ENCODE data around the gene SH3RF3.
"Not testable (repeated sequence)": the region's sequence is repeated elsewhere in the genome, so short reads cannot be mapped to it uniquely, and the experiment has no call there.

SH3RF3 gene

GRCh38 chr2:109117181-109117580, 11.8 kb upstream of the SH3RF3 start:
- H3K4me3 ChIP-seq (ENCODE audit: low read depth, low read length); H3K79me1 ChIP-seq (ENCODE audit: low read length); H3K14ac ChIP-seq (ENCODE audit: low read length); H2BK120ac ChIP-seq (ENCODE audit: insufficient read depth, low read length, poor library complexity); H3K9me3 ChIP-seq (ENCODE audit: insufficient read depth, low read depth, low read length); DNase-seq; H3K23ac ChIP-seq (ENCODE audit: low read length); H3K4me2 ChIP-seq (ENCODE audit: low read length); H2AFZ ChIP-seq (ENCODE audit: insufficient read depth, low read length, poor library complexity); H2AK5ac ChIP-seq (ENCODE audit: low read length); H3K18ac ChIP-seq (ENCODE audit: low read length); H3K27me3 ChIP-seq (ENCODE audit: insufficient read depth, low read length); H4K8ac ChIP-seq (ENCODE audit: low read depth, low read length); H3K27ac ChIP-seq (ENCODE audit: low read depth, low read length); H2BK5ac ChIP-seq (ENCODE audit: low read depth, low read length, poor library complexity); H4K91ac ChIP-seq (ENCODE audit: low read depth, low read length); H3K36me3 ChIP-seq (ENCODE audit: control insufficient read depth in 1 of 2, insufficient read depth in 2 of 2, low read length in 2 of 2); H4K12ac ChIP-seq (ENCODE audit: low read depth, low read length); H3K4ac ChIP-seq (ENCODE audit: low read depth, low read length); H3K4me1 ChIP-seq (ENCODE audit: control insufficient read depth in 1 of 2, insufficient read depth in 2 of 2, low read length in 2 of 2); H2BK12ac ChIP-seq (ENCODE audit: low read length); H3K9ac ChIP-seq (ENCODE audit: low read length); H3K79me2 ChIP-seq (ENCODE audit: control insufficient read depth, insufficient read depth, low read length, poor library complexity): not testable (repeated sequence)
- no CpG with 5 or more reads among the region's 9 CpGs for WGBS (ENCODE audit: extremely low coverage, insufficient coverage, insufficient read length)

DNA sequence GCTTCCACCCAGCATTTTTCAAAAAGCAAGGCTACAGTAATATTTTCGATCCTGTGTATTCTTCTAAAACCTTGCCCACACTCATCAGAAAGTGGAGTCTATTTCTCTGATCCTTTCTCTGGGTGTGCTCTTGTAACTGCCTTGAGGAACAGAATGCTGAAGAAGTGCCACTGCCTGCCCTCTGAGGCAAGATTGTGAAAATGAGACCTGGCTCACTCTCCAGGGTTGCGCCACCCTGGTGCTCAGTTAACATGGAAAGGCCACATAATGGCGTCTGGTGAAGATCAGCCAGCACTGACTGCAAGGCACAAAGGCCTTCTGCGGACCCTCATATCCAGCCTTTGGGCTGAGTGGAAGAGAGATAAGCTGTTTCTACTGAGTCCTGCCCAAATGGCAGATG, 11.2 kb upstream of the SH3RF3 start:
- no peak overlapping the region for H3K4me2 ChIP-seq (ENCODE audit: low read length)
- WGBS (ENCODE audit: extremely low coverage, insufficient coverage, insufficient read length) = no CpG with 5 or more reads among the region's 4 CpGs
- no peak overlapping the region for H2AK5ac ChIP-seq (ENCODE audit: low read length)
- H3K79me1 ChIP-seq (ENCODE audit: low read length) = no peaks in the 10 kb centered on the region
- no peak overlapping the region for H3K4ac ChIP-seq (ENCODE audit: low read depth, low read length)
- peaks cover 5% of the 10 kb centered on the region for H3K9me3 ChIP-seq (ENCODE audit: insufficient read depth, low read depth, low read length)
- H3K79me2 ChIP-seq (ENCODE audit: control insufficient read depth, insufficient read depth, low read length, poor library complexity) = no peaks in the 10 kb centered on the region
- no peak overlapping the region for H2BK120ac ChIP-seq (ENCODE audit: insufficient read depth, low read length, poor library complexity)
- H2BK12ac ChIP-seq (ENCODE audit: low read length) = no peak overlapping the region
- no peak overlapping the region for H4K91ac ChIP-seq (ENCODE audit: low read depth, low read length)
- H4K12ac ChIP-seq (ENCODE audit: low read depth, low read length) = no peak overlapping the region
- no peak overlapping the region for H3K27ac ChIP-seq (ENCODE audit: low read depth, low read length)
- no peak overlapping the region for H3K4me3 ChIP-seq (ENCODE audit: low read depth, low read length)
- H3K27me3 ChIP-seq (ENCODE audit: insufficient read depth, low read length) = no peaks in the 10 kb centered on the region
- H3K23ac ChIP-seq (ENCODE audit: low read length) = no peak overlapping the region
- H3K18ac ChIP-seq (ENCODE audit: low read length) = no peak overlapping the region
- no peak overlapping the region for H4K8ac ChIP-seq (ENCODE audit: low read depth, low read length)
- H2AFZ ChIP-seq (ENCODE audit: insufficient read depth, low read length, poor library complexity) = no peak overlapping the region
- H3K4me1 ChIP-seq (ENCODE audit: control insufficient read depth in 1 of 2, insufficient read depth in 2 of 2, low read length in 2 of 2) = no peaks in the 10 kb centered on the region
- no peak overlapping the region for H2BK5ac ChIP-seq (ENCODE audit: low read depth, low read length, poor library complexity)
- no peak overlapping the region for H3K14ac ChIP-seq (ENCODE audit: low read length)
- no peaks in the 10 kb centered on the region for H3K36me3 ChIP-seq (ENCODE audit: control insufficient read depth in 1 of 2, insufficient read depth in 2 of 2, low read length in 2 of 2)
- no peak overlapping the region for H3K9ac ChIP-seq (ENCODE audit: low read length)
- DNase-seq = no peak

- Histone ChIP-seq H4K12ac (ENCODE audit: low read depth, low read length) (no peak overlapping the region), H3K9me3 (ENCODE audit: insufficient read depth, low read depth, low read length) (peaks cover 5% of the 10 kb centered on the region), H3K27ac (ENCODE audit: low read depth, low read length) (no peak overlapping the region), H3K79me2 (ENCODE audit: control insufficient read depth, insufficient read depth, low read length, poor library complexity) (no peaks in the 10 kb centered on the region), H3K79me1 (ENCODE audit: low read length) (no peaks in the 10 kb centered on the region), H3K18ac (ENCODE audit: low read length) (no peak overlapping the region), H3K23ac (ENCODE audit: low read length) (no peak overlapping the region), H2BK12ac (ENCODE audit: low read length) (no peak overlapping the region), H4K8ac (ENCODE audit: low read depth, low read length) (no peak overlapping the region), H3K4ac (ENCODE audit: low read depth, low read length) (no peak overlapping the region), H3K4me2 (ENCODE audit: low read length) (no peak overlapping the region), H3K4me1 (ENCODE audit: control insufficient read depth in 1 of 2, insufficient read depth in 2 of 2, low read length in 2 of 2) (no peaks in the 10 kb centered on the region), H2BK120ac (ENCODE audit: insufficient read depth, low read length, poor library complexity) (no peak overlapping the region), H4K91ac (ENCODE audit: low read depth, low read length) (no peak overlapping the region), H2AK5ac (ENCODE audit: low read length) (no peak overlapping the region), H3K36me3 (ENCODE audit: control insufficient read depth in 1 of 2, insufficient read depth in 2 of 2, low read length in 2 of 2) (no peaks in the 10 kb centered on the region), H3K9ac (ENCODE audit: low read length) (no peak overlapping the region), H2BK5ac (ENCODE audit: low read depth, low read length, poor library complexity) (no peak overlapping the region), H3K27me3 (ENCODE audit: insufficient read depth, low read length) (no peaks in the 10 kb centered on the region), H3K14ac (ENCODE audit: low read length) (no peak overlapping the region), H3K4me3 (ENCODE audit: low read depth, low read length) (no peak overlapping the region), H2AFZ (ENCODE audit: insufficient read depth, low read length, poor library complexity) (no peak overlapping the region)
- no CpG with 5 or more reads among the region's 9 CpGs for WGBS (ENCODE audit: extremely low coverage, insufficient coverage, insufficient read length)
- no peak for DNase-seq
Observed at GRCh38 chr2:109118321-109118720, 10.7 kb upstream of the SH3RF3 start.

DNA sequence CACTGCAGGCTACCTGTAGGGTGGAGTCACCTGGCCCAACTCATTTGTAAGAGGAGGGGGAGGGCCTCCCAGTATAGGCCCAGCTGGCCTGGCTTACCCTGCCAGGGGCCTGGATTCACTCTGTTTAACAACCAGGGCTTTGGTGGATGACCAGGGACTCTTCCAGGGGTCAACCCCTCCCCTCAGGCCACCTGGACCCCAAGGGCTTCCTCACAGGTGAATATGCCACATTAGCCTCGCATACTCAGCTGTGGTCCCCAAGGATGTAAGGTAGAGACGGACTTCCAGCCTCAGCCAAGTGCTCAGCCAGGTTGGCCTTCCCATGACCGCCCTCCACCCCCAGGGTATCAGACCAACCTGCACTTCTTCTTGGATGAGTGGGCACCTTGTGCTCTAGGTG, 8.8 kb upstream of the SH3RF3 start:
- Histone ChIP-seq H3K9ac (ENCODE audit: low read length) (no peak overlapping the region), H3K4ac (ENCODE audit: low read depth, low read length) (no peak overlapping the region), H3K14ac (ENCODE audit: low read length) (no peak overlapping the region), H2BK120ac (ENCODE audit: insufficient read depth, low read length, poor library complexity) (no peak overlapping the region), H4K8ac (ENCODE audit: low read depth, low read length) (no peak overlapping the region), H3K4me3 (ENCODE audit: low read depth, low read length) (no peak overlapping the region), H2AK5ac (ENCODE audit: low read length) (no peak overlapping the region), H4K91ac (ENCODE audit: low read depth, low read length) (no peak overlapping the region), H3K27me3 (ENCODE audit: insufficient read depth, low read length) (no peaks in the 10 kb centered on the region), H3K18ac (ENCODE audit: low read length) (no peak overlapping the region), H3K27ac (ENCODE audit: low read depth, low read length) (no peak overlapping the region), H2BK5ac (ENCODE audit: low read depth, low read length, poor library complexity) (no peak overlapping the region), H3K4me1 (ENCODE audit: control insufficient read depth in 1 of 2, insufficient read depth in 2 of 2, low read length in 2 of 2) (peaks cover 0 to 2% of the 10 kb centered on the region in 2 experiments), H3K9me3 (ENCODE audit: insufficient read depth, low read depth, low read length) (peaks cover 5% of the 10 kb centered on the region), H3K23ac (ENCODE audit: low read length) (no peak overlapping the region), H3K79me2 (ENCODE audit: control insufficient read depth, insufficient read depth, low read length, poor library complexity) (no peaks in the 10 kb centered on the region), H2AFZ (ENCODE audit: insufficient read depth, low read length, poor library complexity) (no peak overlapping the region), H3K79me1 (ENCODE audit: low read length) (no peaks in the 10 kb centered on the region), H2BK12ac (ENCODE audit: low read length) (no peak overlapping the region), H3K4me2 (ENCODE audit: low read length) (no peak overlapping the region), H3K36me3 (ENCODE audit: control insufficient read depth in 1 of 2, insufficient read depth in 2 of 2, low read length in 2 of 2) (no peaks in the 10 kb centered on the region), H4K12ac (ENCODE audit: low read depth, low read length) (no peak overlapping the region)
- no peak for DNase-seq
- no CpG with 5 or more reads among the region's 3 CpGs for WGBS (ENCODE audit: extremely low coverage, insufficient coverage, insufficient read length)

All from trophoblast cell (in vitro differentiated cells and primary cell).